A172 (cell line): ENCODE measurements around the gene CCDC127. TPM values are rescaled to one million over a fixed set of nuclear protein-coding genes. Genes with fewer than 3 reads are reported as not detected.
"Not testable (repeated sequence)": the region's sequence is repeated elsewhere in the genome, so short reads cannot be mapped to it uniquely, and the experiment has no call there.

Experiments used
- DNase-seq: peaks from one replicate; pipeline ENCODE4 v3.0.0-alpha.2; 2015; ENCODE audit warnings: low spot score
- total RNA-seq: library from RNA; depleted of rRNA; stranded (reverse); fragments of >200 nt; shearing (Covaris generic); gene quantifications from 2 replicates; pipeline ENCODE4 v1.2.3, GENCODE V29; 2014

Gene CCDC127
- total RNA-seq, 1 experiment from 2014 or later, result 6.3 TPM

GRCh38 chr5:234450-234849 is 16.5 kb upstream of the CCDC127 start:
- DNase-seq, result no peak

GRCh38 chr5:233426-233825 is 15.5 kb upstream of the CCDC127 start:
- not testable (repeated sequence) for DNase-seq

GRCh38 chr5:231661-232060 is 13.7 kb upstream of the CCDC127 start:
- DNase-seq, result no peak

GRCh38 chr5:230711-231110 is 12.8 kb upstream of the CCDC127 start:
- DNase-seq, result no peak

GRCh38 chr5:228886-229285 is 10.9 kb upstream of the CCDC127 start:
- no peak for DNase-seq

GRCh38 chr5:227375-227774 is 9.4 kb upstream of the CCDC127 start:
- DNase-seq, result not testable (repeated sequence)

- no peak for DNase-seq
Observed at GRCh38 chr5:225334-225733, 7.4 kb upstream of the CCDC127 start.

GRCh38 chr5:223791-224190 is 5.8 kb upstream of the CCDC127 start:
- DNase-seq, result no peak

GRCh38 chr5:222951-223715 is 5.2 kb upstream of the CCDC127 start:
- not testable (repeated sequence) for DNase-seq

- no peak for DNase-seq
Observed at GRCh38 chr5:219991-220390, 2.0 kb upstream of the CCDC127 start.

GRCh38 chr5:219460-219863 is 1.5 kb upstream of the CCDC127 start:
- peak; percentile 36 for DNase-seq

GRCh38 chr5:218457-219291 is 721 bp upstream of the CCDC127 start:
- no peak for DNase-seq

- DNase-seq, result not testable (repeated sequence)
Observed at GRCh38 chr5:216076-216475, 1.9 kb downstream of the CCDC127 start.

GRCh38 chr5:215256-215655 is 2.7 kb downstream of the CCDC127 start:
- peak; percentile 42 for DNase-seq

- no peak for DNase-seq
Observed at GRCh38 chr5:213803-214395, 4.1 kb downstream of the CCDC127 start.

GRCh38 chr5:208449-209114 is 9.4 kb downstream of the CCDC127 start:
- no peak for DNase-seq

- no peak for DNase-seq
Observed at GRCh38 chr5:207599-207998, 10.4 kb downstream of the CCDC127 start.

GRCh38 chr5:206927-207536 is 10.9 kb downstream of the CCDC127 start:
- DNase-seq, result no peak

- DNase-seq, result peak; percentile 82
Observed at GRCh38 chr5:206406-206805, 11.5 kb downstream of the CCDC127 start.

GRCh38 chr5:204966-205670 is 12.8 kb downstream of the CCDC127 start:
- no peak for DNase-seq

- DNase-seq, result no peak
Observed at GRCh38 chr5:204462-204861, 13.5 kb downstream of the CCDC127 start.
